Camera-type eye (tissue), 1 donor: ENCODE data around the gene DTX4. TPM values are rescaled to one million over a fixed set of nuclear protein-coding genes. Genes with fewer than 3 reads are reported as not detected.

ENCODE experiments used
- total RNA-seq: library from RNA; depleted of rRNA; stranded (reverse); fragments of >200 nt; gene quantifications from one replicate; pipeline ENCODE4 v1.2.3, GENCODE V29; 2014

DTX4 gene
- 56.4 TPM for total RNA-seq

DNA sequence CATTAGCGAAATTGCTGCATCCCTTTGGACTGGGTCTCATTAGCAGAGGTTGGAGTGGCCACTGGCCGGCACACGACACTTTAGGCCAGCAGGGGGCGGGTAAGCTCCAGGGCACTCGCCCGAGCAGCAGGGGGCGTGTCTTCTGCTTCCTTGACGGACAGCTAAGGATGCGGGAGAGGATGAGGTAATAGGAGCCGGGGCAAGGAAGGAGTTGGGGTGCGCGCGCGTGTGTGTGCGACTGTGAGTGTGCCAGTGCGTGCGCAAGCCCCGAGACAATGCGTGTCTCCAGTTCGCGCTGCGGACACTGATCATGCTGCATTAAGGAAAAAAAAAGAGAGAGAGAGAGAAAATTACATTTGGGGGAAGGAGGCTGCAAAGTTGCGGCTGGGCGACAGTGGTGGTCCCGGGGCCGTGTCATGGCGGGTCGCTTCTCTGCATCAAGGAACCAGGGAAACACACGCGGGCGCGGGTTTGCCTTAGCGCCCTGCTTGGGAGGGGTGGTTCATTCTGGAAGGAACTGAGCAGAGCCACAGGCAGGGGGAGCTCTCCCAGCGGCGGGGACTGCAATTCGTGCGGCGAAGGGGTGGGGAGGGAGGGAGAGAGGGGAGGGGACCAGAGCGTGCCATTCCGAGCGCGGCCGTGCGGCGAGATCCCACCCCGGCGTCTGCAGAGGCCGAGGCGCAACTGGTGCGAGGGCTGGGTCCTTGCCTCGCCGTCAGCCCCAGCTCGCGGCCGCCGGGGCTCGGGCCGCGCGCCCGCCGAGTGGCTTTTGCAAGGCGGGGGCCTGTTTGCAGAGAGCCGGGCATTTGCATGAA lies at the start of gene DTX4:
TSS of gene DTX4 (plus strand) at position 625 of the 815 bp plus-strand sequence. CDS start 464 bp downstream, outside the sequence.

DNA sequence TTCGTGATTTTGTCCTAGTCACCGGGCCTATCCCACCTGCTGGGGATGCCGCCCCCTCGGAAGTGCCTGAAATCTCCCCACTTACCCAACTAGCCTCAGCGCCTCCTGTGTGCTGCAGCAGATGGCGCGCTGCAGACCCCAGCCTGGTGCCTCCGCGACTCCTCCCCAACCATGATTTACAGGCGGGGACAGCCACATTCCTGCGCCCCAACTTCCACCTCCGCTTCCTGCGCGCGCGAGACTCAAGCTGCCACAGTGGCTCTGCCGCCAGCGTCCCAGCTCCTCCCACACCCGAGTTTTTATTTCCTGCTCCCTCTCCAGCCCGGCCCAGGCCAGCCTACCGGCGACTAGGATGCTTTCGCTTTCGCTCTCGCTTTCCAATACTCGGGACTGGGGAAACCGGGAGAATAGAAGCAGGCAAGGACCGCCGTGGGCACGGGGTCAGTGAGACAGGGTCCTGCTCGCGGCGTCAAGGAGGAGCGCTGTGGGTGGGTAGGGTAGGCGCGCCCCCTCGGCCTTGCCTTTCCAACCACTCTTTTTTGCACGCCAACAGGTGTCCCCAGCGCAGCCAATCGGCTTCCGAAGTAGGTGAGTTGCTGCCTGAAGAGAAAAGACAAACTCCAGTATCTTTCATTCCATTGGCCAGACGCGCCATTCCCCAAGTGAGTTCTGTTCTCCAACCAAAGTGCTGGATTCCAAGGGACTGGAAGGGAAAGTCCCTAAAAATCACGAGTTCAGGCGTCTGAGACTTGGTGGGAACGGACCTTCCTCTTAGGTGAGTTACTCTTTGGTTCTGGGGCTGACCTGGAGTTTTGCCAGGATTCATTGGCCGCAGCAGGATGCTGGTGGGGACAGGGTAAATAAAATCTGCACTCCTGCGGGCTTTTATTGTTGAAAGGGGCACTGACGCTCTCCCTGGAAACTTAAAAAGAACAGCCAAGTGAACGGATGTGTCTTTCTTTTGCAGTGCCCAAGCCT lies 29.1 kb upstream of the DTX4 start, which contains the start of gene FAM111A:
TSS of gene FAM111A (plus strand) at position 327 of the 978 bp plus-strand sequence. CDS start 6,017 bp downstream, outside the sequence.

DNA sequence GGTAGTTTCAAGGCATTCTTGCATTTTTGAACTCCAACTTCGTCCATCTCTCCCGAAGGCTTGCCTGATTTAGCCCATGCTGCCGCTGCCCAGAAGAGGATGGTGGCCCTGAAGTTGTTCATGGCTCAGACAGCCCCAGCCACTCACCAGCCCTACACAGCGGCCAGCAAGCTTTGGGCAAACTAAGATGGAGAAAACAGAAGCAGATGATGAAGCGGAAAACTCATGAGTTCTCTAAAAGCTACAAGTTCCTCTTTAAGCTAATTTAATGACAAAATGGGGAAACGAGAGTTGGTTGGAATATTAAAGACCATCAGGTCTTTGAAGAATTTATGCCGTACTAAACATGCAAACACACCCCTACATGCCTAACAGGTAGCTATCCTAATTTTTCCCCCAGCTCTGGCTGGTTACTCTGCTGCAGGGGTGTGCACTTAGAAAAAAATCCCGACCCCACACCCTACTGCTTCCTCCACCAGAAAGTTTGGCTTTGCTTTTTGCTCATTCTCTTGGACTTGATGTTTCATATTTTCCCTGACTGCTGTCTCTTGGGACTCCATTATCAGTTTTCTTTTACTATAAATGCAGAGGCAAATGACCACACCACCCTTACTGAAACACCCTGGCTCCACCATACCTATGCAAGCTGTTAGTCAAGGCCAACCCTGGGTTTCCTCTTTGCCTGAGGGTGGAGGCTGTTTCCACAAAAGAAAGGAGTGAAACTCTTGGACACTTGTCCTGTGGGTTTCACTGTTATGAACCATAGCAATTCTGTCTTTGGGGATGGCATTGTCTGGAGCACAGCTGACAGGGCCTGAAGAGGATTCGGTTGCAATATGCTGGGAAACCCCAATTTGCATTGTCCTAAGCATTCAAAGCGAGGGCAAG lies 41.1 kb downstream of the DTX4 start, which contains the start of gene MPEG1:
TSS of gene MPEG1 (minus strand) at position 184 of the 888 bp plus-strand sequence. CDS start at position 122, 62 bp downstream.

Other genes starting within 250 kb of the DTX4 start
- 5.0 TPM for gene GLYATL1, start 232.6 kb upstream of the DTX4 start, total RNA-seq
- gene GLYATL1B, start 85.8 kb upstream of the DTX4 start, total RNA-seq = not detected
- 12.1 TPM for gene FAM111B, start 64.9 kb upstream of the DTX4 start, total RNA-seq
- gene FAM111A, start 29.3 kb upstream of the DTX4 start, total RNA-seq = 62.1 TPM
- 9.2 TPM for gene MPEG1, start 40.8 kb downstream of the DTX4 start, total RNA-seq
- gene OR5AN1, start 186.8 kb downstream of the DTX4 start, total RNA-seq = not detected